ENCODE data around the gene SLC25A28.

SLC25A28 gene, protein sequence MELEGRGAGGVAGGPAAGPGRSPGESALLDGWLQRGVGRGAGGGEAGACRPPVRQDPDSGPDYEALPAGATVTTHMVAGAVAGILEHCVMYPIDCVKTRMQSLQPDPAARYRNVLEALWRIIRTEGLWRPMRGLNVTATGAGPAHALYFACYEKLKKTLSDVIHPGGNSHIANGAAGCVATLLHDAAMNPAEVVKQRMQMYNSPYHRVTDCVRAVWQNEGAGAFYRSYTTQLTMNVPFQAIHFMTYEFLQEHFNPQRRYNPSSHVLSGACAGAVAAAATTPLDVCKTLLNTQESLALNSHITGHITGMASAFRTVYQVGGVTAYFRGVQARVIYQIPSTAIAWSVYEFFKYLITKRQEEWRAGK

DNA sequence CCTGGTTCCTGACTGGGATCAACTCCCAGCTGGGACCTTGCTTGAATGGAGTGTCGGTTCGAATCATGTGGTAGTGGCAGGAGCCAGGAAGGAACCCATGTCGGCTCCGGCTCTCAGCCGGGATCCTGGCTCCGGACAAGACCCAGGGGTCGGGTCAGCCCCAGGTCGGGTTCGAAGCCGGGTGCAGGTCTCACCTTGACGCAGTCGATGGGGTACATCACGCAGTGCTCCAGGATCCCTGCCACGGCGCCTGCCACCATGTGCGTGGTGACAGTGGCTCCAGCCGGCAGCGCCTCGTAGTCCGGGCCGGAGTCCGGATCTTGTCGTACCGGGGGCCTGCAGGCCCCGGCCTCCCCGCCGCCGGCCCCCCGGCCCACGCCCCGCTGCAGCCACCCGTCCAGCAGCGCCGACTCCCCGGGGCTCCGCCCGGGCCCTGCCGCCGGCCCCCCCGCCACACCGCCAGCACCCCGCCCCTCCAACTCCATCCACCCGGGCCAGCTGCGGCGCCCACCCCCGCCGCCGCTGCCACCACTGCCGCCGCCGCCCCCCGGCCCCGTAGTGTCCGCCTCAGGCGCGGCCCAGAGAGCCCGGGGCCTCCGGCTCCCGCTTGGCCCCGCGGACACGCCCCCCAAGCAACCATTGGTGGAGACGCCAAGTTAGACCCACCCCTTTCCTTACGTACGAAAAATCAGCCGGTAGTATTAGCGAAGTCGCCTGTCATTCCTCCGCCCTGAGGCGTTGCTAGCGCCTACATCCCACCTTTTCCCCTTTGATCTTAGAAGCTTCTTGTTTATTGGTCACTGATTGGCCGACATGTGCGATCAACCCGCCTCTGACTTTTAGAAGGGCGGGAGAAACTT lies at the start of gene SLC25A28:
Gene SLC25A28 (minus strand): TSS at position 589 of the 860 bp plus-strand sequence. CDS start 104 bp downstream, at position 485.
- Histone ChIP-seq H3K4me3 (ENCODE audit: low read length) (peak within 1 kb of the TSS; percentile 76), H3K9me3 (ENCODE audit: low read length) (no peaks in the 10 kb centered on the region), H3K4me1 (ENCODE audit: insufficient read depth, low read length) (peaks cover 29% of the 10 kb centered on the region), H3K36me3 (ENCODE audit: insufficient read depth, low read length) (no peaks in the 10 kb centered on the region), H2AFZ (ENCODE audit: low read depth, low read length) (peak within 1 kb of the TSS; percentile 74), H3K27me3 (ENCODE audit: insufficient read depth, low read length) (no peaks in the 10 kb centered on the region)

DNA sequence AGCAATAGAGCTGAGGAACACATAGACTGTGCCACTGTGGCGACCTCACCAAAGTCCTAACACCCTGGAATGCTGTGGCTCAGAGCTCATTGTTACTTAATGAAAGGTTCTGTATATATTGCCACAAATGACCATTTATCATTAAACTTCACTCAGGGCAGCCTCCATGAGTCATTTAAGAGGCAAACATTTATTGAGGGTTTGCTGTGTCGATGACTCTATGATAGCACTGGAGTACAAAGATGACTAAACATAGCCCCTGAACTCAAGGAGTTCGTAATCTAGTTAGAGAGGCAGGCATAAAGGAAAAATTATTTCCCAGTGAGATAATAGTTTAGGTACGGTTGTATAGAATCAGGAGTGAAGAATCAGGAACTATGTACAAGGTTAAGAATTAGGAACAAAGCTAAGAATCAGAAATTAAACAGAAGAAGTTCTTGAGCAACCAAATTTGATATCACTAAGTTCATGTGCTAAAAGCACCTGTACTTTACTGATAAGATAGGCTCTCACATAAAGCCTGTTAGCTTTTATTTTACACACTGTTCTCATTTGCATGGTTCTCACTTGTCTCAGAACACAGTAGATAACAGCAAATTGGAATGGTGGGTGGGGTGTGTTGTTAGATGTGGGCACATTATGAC lies 47.0 kb upstream of the SLC25A28 start:
- Histone ChIP-seq H2AFZ (ENCODE audit: low read depth, low read length) (no peak overlapping the region), H3K4me3 (ENCODE audit: low read length) (no peak overlapping the region), H3K9me3 (ENCODE audit: low read length) (no peaks in the 10 kb centered on the region), H3K27me3 (ENCODE audit: insufficient read depth, low read length) (no peaks in the 10 kb centered on the region), H3K36me3 (ENCODE audit: insufficient read depth, low read length) (peaks cover 23% of the 10 kb centered on the region), H3K4me1 (ENCODE audit: insufficient read depth, low read length) (no peaks in the 10 kb centered on the region)

DNA sequence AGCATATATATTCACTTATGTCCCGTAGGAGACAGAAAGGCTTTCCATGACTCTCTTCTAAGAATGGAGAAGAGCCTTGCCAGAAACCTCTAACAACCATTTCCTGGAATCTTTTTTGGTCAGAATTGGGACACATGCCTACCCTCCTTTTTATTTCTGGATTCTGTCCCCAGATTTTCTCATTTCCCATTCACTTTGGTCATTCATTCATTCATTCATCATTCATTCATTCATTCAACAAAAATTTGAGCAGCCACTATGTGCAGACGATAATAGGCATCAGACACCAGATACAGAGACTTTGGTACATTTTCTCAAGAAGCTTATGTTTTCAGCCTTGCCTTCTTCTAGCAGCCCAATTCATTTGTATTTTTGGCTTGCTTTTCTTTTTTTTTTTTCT lies 45.1 kb upstream of the SLC25A28 start:
- H3K36me3 ChIP-seq (ENCODE audit: insufficient read depth, low read length): peaks cover 21% of the 10 kb centered on the region
- no peaks in the 10 kb centered on the region for H3K27me3 ChIP-seq (ENCODE audit: insufficient read depth, low read length)
- H2AFZ ChIP-seq (ENCODE audit: low read depth, low read length): no peak overlapping the region
- no peaks in the 10 kb centered on the region for H3K9me3 ChIP-seq (ENCODE audit: low read length)
- no peak overlapping the region for H3K4me3 ChIP-seq (ENCODE audit: low read length)
- peaks cover under 1% of the 10 kb centered on the region for H3K4me1 ChIP-seq (ENCODE audit: insufficient read depth, low read length)

GRCh38 chr10:99661377-99661763 lies 41.1 kb upstream of the SLC25A28 start:
- Histone ChIP-seq H2AFZ (ENCODE audit: low read depth, low read length) (no peak overlapping the region), H3K9me3 (ENCODE audit: low read length) (no peaks in the 10 kb centered on the region), H3K36me3 (ENCODE audit: insufficient read depth, low read length) (peaks cover 15% of the 10 kb centered on the region), H3K4me3 (ENCODE audit: low read length) (no peak overlapping the region), H3K4me1 (ENCODE audit: insufficient read depth, low read length) (peaks cover 13% of the 10 kb centered on the region), H3K27me3 (ENCODE audit: insufficient read depth, low read length) (no peaks in the 10 kb centered on the region)

DNA sequence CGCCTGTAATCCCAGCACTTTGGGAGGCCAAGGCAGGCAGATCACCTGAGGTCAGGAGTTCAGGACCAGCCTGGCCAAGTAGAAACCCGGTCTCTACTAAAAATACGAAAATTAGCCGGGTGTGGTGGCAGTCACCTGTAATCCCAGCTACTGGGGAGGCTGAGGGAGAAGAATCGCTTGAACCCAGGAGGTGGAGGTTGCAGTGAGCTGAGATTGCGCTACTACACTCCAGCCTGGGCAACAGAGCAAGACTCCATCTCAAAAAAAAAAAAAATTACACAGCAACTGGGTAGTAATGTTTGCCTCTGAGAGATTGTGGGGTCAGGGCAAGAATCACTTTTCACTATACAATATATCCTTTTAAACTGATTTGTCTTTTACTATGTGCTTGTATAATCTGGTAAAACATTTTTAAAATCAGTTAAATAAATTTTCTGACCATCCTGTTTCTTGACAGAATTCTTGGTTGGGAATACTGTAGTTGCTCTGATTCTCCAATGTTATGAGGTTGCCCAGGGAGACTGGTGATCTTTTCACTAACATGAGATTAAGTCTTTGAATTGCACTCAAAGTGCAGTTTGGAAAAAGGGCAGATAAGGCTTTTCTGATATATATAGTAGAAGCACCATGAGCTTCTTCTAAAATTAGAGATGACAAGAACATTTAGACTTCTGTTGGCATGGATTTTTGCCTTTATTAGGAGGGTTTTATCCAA lies 40.6 kb upstream of the SLC25A28 start:
- peaks cover 13% of the 10 kb centered on the region for H3K4me1 ChIP-seq (ENCODE audit: insufficient read depth, low read length)
- H3K4me3 ChIP-seq (ENCODE audit: low read length): no peak overlapping the region
- H2AFZ ChIP-seq (ENCODE audit: low read depth, low read length): no peak overlapping the region
- H3K9me3 ChIP-seq (ENCODE audit: low read length): no peaks in the 10 kb centered on the region
- no peaks in the 10 kb centered on the region for H3K27me3 ChIP-seq (ENCODE audit: insufficient read depth, low read length)
- H3K36me3 ChIP-seq (ENCODE audit: insufficient read depth, low read length): peaks cover 15% of the 10 kb centered on the region

DNA sequence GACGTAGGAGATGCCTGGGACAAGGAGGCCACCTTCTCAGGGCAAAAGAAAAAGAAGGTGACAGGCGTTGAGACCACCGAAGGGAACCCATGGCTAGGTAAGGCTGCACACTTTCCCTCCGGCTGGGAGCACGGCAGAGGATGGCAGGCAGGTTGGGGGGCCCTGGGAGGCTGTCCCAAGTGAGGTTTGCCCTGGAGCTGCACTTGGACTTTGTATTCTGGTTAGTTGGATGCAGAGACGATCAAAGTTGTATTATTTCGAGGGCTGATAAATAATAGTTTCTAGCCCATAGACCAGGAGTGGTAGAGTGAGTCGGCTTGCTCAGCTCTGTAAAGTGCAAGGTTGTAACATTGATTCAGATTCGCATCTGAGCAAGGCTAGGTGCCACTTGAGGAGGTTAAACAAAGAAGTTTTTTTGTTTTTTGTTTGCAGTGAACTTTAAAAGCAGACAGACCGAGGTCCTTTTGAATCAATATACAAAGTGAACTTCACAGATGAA lies 39.7 kb upstream of the SLC25A28 start:
- peak overlapping the region; percentile 97 for H2AFZ ChIP-seq (ENCODE audit: low read depth, low read length)
- no peaks in the 10 kb centered on the region for H3K9me3 ChIP-seq (ENCODE audit: low read length)
- no peaks in the 10 kb centered on the region for H3K27me3 ChIP-seq (ENCODE audit: insufficient read depth, low read length)
- H3K4me1 ChIP-seq (ENCODE audit: insufficient read depth, low read length): peaks cover 13% of the 10 kb centered on the region
- H3K36me3 ChIP-seq (ENCODE audit: insufficient read depth, low read length): peaks cover 10% of the 10 kb centered on the region
- H3K4me3 ChIP-seq (ENCODE audit: low read length): peak overlapping the region; percentile 81

DNA sequence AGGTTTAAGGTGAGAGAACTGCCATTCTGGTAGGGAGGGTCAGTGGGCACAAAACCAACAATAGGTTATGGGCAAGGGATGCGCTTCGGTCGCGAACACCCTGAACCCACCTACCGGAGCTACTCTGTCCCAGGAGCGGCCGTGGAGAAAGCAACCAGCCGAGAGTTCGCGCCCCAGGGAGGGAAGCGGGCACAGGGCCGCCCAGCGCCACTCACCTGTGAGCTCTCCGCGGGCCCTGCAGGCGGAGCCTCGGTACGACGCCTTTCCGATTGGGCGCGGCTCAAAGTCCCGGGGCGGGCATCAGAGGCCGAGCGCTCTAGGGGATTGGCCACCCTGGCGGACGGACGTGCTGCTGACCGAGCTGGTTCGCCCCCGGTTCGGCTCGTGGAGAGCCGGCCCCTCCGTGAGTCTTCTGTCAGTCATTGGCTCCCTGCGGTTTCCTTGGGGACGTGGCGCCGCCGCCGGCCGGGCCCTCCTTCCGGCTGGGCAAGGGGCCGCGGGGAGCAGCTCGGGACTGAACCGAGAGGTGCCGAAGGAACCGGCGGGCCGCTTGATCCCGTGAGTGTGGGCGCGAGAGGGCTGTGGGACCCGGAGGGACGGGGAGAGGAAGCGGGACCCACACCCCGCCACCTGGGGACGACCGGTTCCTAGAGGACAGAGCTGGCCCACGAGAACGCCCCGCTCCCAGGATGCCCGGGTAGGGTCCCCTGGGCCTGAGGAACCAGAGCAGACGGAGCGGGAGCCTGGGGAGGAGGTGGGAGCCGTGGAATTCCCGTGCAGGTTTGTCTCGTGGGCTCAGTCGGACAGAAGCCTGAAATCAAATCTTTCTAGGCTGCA lies 39.0 kb upstream of the SLC25A28 start, which contains the start of gene ENTPD7:
Gene ENTPD7 (plus strand): TSS at position 479 of the 837 bp plus-strand sequence. CDS start 448 bp downstream, outside the sequence.
- Histone ChIP-seq H3K4me3 (ENCODE audit: low read length) (peak within 1 kb of the TSS; percentile 81), H3K4me1 (ENCODE audit: insufficient read depth, low read length) (peaks cover 13% of the 10 kb centered on the region), H3K27me3 (ENCODE audit: insufficient read depth, low read length) (no peaks in the 10 kb centered on the region), H3K9me3 (ENCODE audit: low read length) (no peaks in the 10 kb centered on the region), H3K36me3 (ENCODE audit: insufficient read depth, low read length) (peaks cover 8% of the 10 kb centered on the region), H2AFZ (ENCODE audit: low read depth, low read length) (peak within 1 kb of the TSS; percentile 97)

GRCh38 chr10:99658622-99659030 lies 38.4 kb upstream of the SLC25A28 start:
- H3K36me3 ChIP-seq (ENCODE audit: insufficient read depth, low read length): peaks cover 8% of the 10 kb centered on the region
- H3K9me3 ChIP-seq (ENCODE audit: low read length): no peaks in the 10 kb centered on the region
- H3K4me3 ChIP-seq (ENCODE audit: low read length): peak overlapping the region; percentile 81
- H2AFZ ChIP-seq (ENCODE audit: low read depth, low read length): peak overlapping the region; percentile 97
- peaks cover 13% of the 10 kb centered on the region for H3K4me1 ChIP-seq (ENCODE audit: insufficient read depth, low read length)
- H3K27me3 ChIP-seq (ENCODE audit: insufficient read depth, low read length): no peaks in the 10 kb centered on the region

DNA sequence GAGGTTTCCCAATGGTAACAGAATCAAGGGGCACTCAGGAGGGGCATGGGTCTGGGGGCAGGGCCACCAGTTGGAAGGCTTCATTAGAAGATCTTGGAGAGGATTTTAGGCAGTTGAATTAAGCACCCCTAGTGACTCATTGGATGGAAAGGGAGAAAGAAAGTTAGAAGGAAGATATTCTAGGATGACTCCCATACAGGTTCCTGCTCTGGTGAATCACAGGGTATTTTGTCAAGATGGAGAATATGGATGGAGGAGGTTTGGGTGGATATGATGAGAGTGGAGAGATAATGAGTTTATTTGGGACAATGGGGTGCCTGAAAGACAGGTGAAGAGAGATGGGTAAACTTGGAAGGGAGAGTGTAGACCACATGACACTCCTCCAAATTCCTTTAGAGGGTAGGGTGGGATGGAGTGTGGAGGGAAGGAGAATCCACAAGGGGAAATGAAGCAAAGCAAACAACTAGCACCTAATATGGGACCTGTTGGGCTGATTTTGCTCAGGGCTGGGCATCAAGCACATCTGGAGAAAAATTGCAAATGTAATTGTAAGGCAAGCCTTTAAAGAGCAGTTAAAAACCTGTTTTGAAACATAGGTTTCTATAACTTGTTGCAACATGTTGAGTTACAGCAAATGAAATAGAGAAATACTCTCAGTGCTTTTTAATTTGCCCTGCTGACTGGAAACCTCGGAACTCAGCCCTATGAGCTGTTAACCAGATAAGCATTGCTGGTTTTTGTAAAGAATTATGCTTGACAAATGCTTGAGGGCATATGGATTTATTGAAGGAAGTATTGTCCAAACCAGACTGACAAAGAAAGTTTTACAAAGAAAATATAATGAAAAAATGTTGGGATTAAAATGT lies 36.2 kb upstream of the SLC25A28 start:
- Histone ChIP-seq H2AFZ (ENCODE audit: low read depth, low read length) (no peak overlapping the region), H3K4me3 (ENCODE audit: low read length) (no peak overlapping the region), H3K4me1 (ENCODE audit: insufficient read depth, low read length) (peaks cover 13% of the 10 kb centered on the region), H3K9me3 (ENCODE audit: low read length) (no peaks in the 10 kb centered on the region), H3K27me3 (ENCODE audit: insufficient read depth, low read length) (no peaks in the 10 kb centered on the region), H3K36me3 (ENCODE audit: insufficient read depth, low read length) (no peaks in the 10 kb centered on the region)

DNA sequence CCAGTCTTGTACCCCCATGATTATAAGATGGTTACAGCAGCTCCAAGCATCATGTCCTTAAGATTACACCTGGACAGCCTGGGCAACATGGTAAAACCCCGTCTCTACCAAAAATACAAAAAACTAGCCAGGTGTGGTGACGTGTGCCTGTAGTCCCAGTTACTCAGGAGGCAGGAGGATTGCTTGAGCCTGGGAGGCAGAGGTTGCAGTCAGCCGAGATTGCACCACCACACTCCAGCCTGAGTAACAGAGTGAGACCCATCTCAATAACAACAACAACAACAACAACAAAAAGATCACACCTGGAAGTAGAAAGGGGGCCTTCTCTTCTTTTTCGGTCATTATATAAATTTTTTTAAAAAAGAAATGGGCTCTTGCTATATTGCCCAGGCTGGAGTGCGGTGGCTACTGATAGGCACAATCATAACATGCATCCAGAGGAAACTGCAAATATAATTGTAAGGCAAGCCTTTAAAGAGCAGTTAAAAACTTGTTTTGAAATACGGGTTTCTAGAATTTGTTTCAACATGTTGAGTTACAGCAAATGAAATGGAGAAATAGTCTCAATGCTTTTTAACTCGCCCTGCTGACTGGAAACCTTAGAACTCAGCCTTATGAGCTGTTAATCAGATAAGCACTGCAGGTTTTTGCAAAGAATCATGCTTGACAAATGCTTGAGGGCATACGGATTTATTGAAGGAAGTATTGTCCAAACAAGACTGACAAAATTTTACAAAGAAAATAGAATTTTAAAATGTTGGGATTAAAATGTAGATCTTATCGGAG lies 34.3 kb upstream of the SLC25A28 start:
- Histone ChIP-seq H3K27me3 (ENCODE audit: insufficient read depth, low read length) (no peaks in the 10 kb centered on the region), H3K4me1 (ENCODE audit: insufficient read depth, low read length) (peaks cover 6% of the 10 kb centered on the region), H3K4me3 (ENCODE audit: low read length) (no peak overlapping the region), H3K36me3 (ENCODE audit: insufficient read depth, low read length) (no peaks in the 10 kb centered on the region), H3K9me3 (ENCODE audit: low read length) (peaks cover 2% of the 10 kb centered on the region), H2AFZ (ENCODE audit: low read depth, low read length) (no peak overlapping the region)
